Lower lobe of right lung (tissue), 2 donors: ENCODE results near the gene SERGEF. TPM values are rescaled to one million over a fixed set of nuclear protein-coding genes. Genes with fewer than 3 reads are reported as not detected.

Source experiments
- ATAC-seq, 2 donors: fragments of 200-7000 bp; cut with Tn5 transposase; one replicate each; pipeline ENCODE4 v1.9.1; 2020 to 2022; ENCODE audit warnings: mild to moderate bottlenecking in 2 of 2, moderate library complexity in 2 of 2
- DNase-seq: peaks from one replicate; pipeline ENCODE4 v3.0.0-alpha.2; 2020
- H3K27ac ChIP-seq: fragments of 200-600 bp; one replicate; pipeline ENCODE4 v1.8.0; 2022
- H3K27me3 ChIP-seq: fragments of 200-600 bp; one replicate; pipeline ENCODE4 v1.8.0; 2022; ENCODE audit warnings: low read depth
- H3K36me3 ChIP-seq: fragments of 200-600 bp; one replicate; pipeline ENCODE4 v1.8.0; 2022; ENCODE audit warnings: mild to moderate bottlenecking
- H3K4me1 ChIP-seq: fragments of 200-600 bp; one replicate; pipeline ENCODE4 v1.8.0; 2022
- H3K4me3 ChIP-seq: fragments of 200-600 bp; one replicate; pipeline ENCODE4 v1.8.0; 2022; ENCODE audit warnings: mild to moderate bottlenecking
- H3K9me3 ChIP-seq: fragments of 200-600 bp; one replicate; pipeline ENCODE4 v1.8.0; 2022
- intact Hi-C: fragments of 100-400 bp; cut with DNase I; formaldehyde crosslinking; loops from one replicate; pipeline ENCODE4 v1.11.0; 2022
- total RNA-seq: library from RNA; stranded (reverse); fragmentation: NEBNext Ultra II Directional; extraction: Animal tissue kit (Norgen Biotek cat#: 25700); gene quantifications from one replicate; pipeline ENCODE4 v1.2.1, GENCODE V29; 2021
- TF ChIP-seq, protein P1 (sequence below): fragments of 200-600 bp; IDR thresholded peaks from one replicate; pipeline ENCODE4 v1.8.0; 2022; ENCODE audit warnings: antibody characterized with exemption, mild to moderate bottlenecking
- donor health status: DM: no; HTN: yes; CAD: no; lungs with severe emphysema.

Gene SERGEF
- total RNA-seq, 1 donor from 2014 or later: 28.4 TPM

DNA sequence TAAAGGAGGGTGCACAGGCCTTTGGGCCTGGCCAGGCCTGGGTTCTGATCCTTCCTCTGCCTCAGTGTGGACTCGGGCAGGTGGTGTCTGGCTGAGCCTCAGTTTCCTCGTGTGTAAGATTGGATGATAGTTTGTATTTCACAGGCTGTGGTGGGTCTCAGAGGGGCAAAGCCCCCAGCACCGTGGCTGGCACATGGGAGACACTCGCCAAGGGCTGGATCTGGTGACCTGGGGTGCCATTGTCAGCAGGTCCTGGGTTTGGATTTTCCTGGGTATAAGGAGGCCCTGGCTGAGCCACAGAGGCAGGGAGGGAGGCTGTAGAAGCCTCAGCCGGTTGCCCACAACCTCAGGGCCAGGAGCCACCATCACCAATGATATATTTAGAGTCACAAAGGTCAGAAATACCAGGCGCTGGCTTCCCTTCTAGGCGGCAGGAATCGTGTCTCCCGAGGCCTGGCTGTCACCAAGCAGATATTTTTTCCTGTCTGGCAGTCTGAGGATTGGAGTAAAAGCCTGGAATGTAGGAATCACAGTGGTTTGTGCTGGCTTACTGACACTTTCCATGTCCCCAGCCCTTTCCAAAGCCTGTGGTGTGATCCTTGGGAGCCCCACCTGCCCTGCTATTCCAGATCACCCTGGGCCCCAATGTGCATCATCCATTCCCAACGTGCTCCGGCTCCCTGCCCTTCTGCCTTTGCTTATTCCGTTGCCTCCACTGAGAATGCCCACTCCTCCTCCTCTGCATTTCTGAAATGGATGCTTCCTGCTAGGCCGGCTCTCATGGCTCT is 262.6 kb downstream of the SERGEF start:
- H3K36me3 ChIP-seq: no peaks in the 10 kb centered on the region
- no peak for DNase-seq
- no peaks in the 10 kb centered on the region for H3K4me1 ChIP-seq
- no peak overlapping the region for H3K27ac ChIP-seq
- H3K4me3 ChIP-seq: no peak overlapping the region
- H3K9me3 ChIP-seq: no peaks in the 10 kb centered on the region
- intact Hi-C loops: no loop called here
- ATAC-seq: no peak
- TF ChIP-seq, protein P1, sequence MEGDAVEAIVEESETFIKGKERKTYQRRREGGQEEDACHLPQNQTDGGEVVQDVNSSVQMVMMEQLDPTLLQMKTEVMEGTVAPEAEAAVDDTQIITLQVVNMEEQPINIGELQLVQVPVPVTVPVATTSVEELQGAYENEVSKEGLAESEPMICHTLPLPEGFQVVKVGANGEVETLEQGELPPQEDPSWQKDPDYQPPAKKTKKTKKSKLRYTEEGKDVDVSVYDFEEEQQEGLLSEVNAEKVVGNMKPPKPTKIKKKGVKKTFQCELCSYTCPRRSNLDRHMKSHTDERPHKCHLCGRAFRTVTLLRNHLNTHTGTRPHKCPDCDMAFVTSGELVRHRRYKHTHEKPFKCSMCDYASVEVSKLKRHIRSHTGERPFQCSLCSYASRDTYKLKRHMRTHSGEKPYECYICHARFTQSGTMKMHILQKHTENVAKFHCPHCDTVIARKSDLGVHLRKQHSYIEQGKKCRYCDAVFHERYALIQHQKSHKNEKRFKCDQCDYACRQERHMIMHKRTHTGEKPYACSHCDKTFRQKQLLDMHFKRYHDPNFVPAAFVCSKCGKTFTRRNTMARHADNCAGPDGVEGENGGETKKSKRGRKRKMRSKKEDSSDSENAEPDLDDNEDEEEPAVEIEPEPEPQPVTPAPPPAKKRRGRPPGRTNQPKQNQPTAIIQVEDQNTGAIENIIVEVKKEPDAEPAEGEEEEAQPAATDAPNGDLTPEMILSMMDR: no peak
- peaks cover 11% of the 10 kb centered on the region for H3K27me3 ChIP-seq

GRCh38 chr11:17748761-17749721 is 263.8 kb downstream of the SERGEF start:
- TF ChIP-seq, protein P1: no peak

DNA sequence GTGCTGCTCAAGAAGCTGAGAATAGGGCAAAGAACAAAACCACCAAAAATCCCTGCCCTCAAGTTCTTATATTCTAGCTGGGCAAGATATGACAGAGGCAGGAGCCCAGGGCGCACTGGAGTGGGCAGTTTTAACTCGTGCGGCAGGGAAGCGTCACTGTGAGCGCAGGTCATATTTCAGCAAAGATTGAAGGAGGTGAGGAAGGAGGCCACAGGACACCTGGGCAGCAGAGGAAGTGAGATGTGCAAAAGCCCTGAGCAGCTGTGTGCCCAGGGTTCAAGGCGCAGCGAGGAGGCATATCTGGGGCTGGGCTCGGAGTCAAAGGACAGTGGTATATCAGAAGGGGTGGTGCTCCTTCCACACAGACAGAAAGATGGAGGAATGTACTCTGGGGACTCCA is 264.8 kb downstream of the SERGEF start:
- intact Hi-C loops: no loop called here
- TF ChIP-seq, protein P1: no peak
- no peaks in the 10 kb centered on the region for H3K4me1 ChIP-seq
- ATAC-seq: no peak
- H3K27me3 ChIP-seq: peaks cover 11% of the 10 kb centered on the region
- no peaks in the 10 kb centered on the region for H3K36me3 ChIP-seq
- H3K4me3 ChIP-seq: no peak overlapping the region
- no peaks in the 10 kb centered on the region for H3K9me3 ChIP-seq
- no peak for DNase-seq
- H3K27ac ChIP-seq: no peak overlapping the region

More at GRCh38 chr11:17748761-17749721, 263.8 kb downstream of the SERGEF start:
- DNase-seq (no peak), ATAC-seq (no peak)
- Histone ChIP-seq H3K36me3 (no peaks in the 10 kb centered on the region), H3K4me1 (no peaks in the 10 kb centered on the region), H3K9me3 (no peaks in the 10 kb centered on the region), H3K4me3 (no peak overlapping the region), H3K27me3 (peaks cover 11% of the 10 kb centered on the region), H3K27ac (no peak overlapping the region)
- intact Hi-C loops: no loop called here

- Histone ChIP-seq H3K27ac (no peak overlapping the region), H3K4me1 (no peaks in the 10 kb centered on the region), H3K4me3 (no peak overlapping the region), H3K27me3 (peaks cover 11% of the 10 kb centered on the region), H3K9me3 (no peaks in the 10 kb centered on the region), H3K36me3 (no peaks in the 10 kb centered on the region)
- TF ChIP-seq, protein P1: no peak
- no peak for ATAC-seq
- DNase-seq: no peak
- intact Hi-C loops: no loop called here
Observed at GRCh38 chr11:17747131-17747955, 265.5 kb downstream of the SERGEF start.

DNA sequence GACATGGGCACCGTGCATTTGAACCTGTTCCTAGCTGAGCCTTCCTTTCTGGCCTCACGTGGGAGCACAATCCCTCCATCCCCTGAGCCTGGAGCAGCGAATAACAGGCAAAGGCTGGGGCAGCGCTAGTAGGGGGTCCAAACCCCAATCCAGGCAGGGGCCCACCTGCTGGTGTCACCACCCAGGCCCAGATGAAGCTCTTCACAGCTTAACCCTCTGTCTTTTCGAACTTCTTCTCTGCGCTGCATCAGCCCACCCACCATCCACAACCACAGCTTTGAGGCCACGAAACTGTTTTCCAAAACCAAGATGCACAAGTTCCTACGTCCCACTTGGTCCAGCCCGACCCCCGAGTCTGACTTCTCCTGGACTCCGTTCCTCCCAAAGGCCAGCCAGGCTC is 266.8 kb downstream of the SERGEF start:
- no peaks in the 10 kb centered on the region for H3K9me3 ChIP-seq
- no peak overlapping the region for H3K4me3 ChIP-seq
- TF ChIP-seq, protein P1: no peak
- no peaks in the 10 kb centered on the region for H3K4me1 ChIP-seq
- DNase-seq: no peak
- intact Hi-C loops: no loop called here
- peaks cover 18% of the 10 kb centered on the region for H3K27me3 ChIP-seq
- no peak overlapping the region for H3K27ac ChIP-seq
- ATAC-seq: no peak
- no peaks in the 10 kb centered on the region for H3K36me3 ChIP-seq
